ENCODE measurements around the gene GOLGA8N. TPM values are rescaled to one million over a fixed set of nuclear protein-coding genes. Genes with fewer than 3 reads are reported as not detected.

Gene GOLGA8N
- total and polyA plus RNA-seq, 7 donors: 1.1 to 3.0 (median 2.3) TPM

GRCh38 chr15:32637704-32638103, 44.4 kb downstream of the GOLGA8N start:
- Histone ChIP-seq H3K4me3 (no peak overlapping the region), H3K27ac (no peak overlapping the region), H3K9me3 (no peaks in the 10 kb centered on the region), H3K36me3 (ENCODE audit: insufficient read depth in 1 of 2, low read depth in 1 of 2) (no peaks in the 10 kb centered on the region), H3K4me1 (no peaks in the 10 kb centered on the region), H3K27me3 (ENCODE audit: insufficient read depth in 3 of 3, low read length in 2 of 3) (peaks cover 0 to 15% (median 0%) of the 10 kb centered on the region in 3 donors)
- ATAC-seq: no peak
- 89 to 100% (median 98%) methylated on average over 1 of the region's 1 CpG for WGBS, 3 donors
- TF ChIP-seq CTCF (IDR thresholded peaks at IDR 0.05): no peak
- no peak for DNase-seq
- intact Hi-C loops (cut with DNase I): no loop called here

DNA sequence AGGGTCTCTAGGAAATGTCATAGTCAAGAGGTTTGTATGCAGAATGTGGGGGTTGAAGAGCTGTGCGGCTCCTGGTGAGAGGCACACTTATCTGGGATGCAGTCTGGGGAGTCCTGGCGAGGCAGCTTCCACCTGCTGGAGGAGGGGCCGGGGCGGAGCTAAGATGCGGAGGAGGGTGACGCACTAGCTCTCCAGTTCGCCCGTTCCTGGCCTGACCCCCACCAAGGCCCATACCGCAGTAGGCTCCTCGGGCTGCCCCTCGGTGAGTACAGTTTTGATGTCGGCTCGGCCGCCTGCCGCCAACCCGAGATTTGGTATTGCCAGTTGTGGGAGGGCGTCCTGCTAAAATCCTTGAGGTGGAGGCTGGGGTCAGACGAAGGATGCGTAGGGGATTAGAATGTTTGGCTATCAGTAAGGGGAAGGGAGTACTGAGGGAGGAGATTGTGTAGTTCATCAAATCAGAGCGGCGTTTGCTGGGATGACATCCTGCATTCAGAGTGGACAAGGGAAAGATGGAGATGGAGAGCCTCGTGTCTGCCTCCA, 48.3 kb downstream of the GOLGA8N start, which contains the start of gene SCG5:
SCG5 (plus strand) TSS at position 194 of the 543 bp plus-strand sequence. CDS start 1,883 bp downstream, outside the sequence.
- 12 to 21% (median 19%) methylated on average over 22 of the region's 22 CpGs for WGBS, 3 donors
- no peak for TF ChIP-seq CTCF (IDR thresholded peaks at IDR 0.05)
- Histone ChIP-seq H3K4me3 (no peak within 1 kb of the TSS), H3K27ac (no peak within 1 kb of the TSS), H3K9me3 (no peaks in the 10 kb centered on the region), H3K36me3 (ENCODE audit: insufficient read depth in 1 of 2, low read depth in 1 of 2) (no peaks in the 10 kb centered on the region), H3K27me3 (ENCODE audit: insufficient read depth in 3 of 3, low read length in 2 of 3) (peaks cover 0 to 22% (median 0%) of the 10 kb centered on the region in 3 donors), H3K4me1 (no peaks in the 10 kb centered on the region)
- DNase-seq: no peak
- ATAC-seq: no peak
- intact Hi-C loops (cut with DNase I): no loop called here

DNA sequence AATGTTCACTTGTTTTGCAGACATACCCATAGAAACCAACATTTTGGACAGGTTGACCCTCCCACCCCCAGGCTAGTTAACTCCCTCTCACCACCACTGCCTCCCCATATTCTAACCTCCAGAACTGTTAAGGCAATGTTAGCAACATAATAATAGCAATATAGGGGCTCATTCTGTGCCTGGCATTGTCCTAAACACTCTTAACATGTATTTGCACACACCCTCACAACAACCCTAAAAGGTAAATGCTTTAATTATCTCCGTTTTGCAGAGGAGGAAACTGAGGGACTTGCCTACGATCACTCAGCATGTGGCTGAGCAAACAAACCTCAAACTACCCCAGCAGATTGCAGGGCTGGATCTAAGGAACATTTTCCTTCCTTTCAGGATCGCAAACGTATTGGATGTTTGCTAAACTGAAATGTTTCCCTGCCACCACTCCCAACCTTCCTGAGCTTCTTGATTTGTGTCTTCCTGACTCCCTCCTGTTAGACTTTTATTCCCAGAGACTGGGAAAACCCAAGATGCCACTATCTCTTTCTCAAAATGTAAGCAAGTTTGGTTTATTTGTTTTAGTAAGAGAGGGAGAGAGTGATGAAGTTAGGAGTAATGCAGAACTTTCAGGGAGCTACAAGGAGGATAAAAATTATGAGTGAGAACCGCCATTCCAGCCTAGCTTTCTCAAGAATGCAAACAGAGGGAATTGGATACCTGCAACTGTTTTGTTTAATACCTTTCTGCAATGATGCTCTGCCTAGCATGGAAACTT, 49.6 kb downstream of the GOLGA8N start:
- Histone ChIP-seq H3K27me3 (ENCODE audit: insufficient read depth in 3 of 3, low read length in 2 of 3) (peaks cover 0 to 22% (median 0%) of the 10 kb centered on the region in 3 donors), H3K36me3 (ENCODE audit: insufficient read depth in 1 of 2, low read depth in 1 of 2) (no peaks in the 10 kb centered on the region), H3K27ac (no peak overlapping the region), H3K4me3 (no peak overlapping the region), H3K4me1 (no peaks in the 10 kb centered on the region), H3K9me3 (no peaks in the 10 kb centered on the region)
- WGBS, 3 donors: 66 to 67% (median 66%) methylated on average over 5 of the region's 5 CpGs
- no peak for TF ChIP-seq CTCF (IDR thresholded peaks at IDR 0.05)
- DNase-seq (no peak), ATAC-seq (no peak)
- intact Hi-C loops (cut with DNase I): no loop called here

DNA sequence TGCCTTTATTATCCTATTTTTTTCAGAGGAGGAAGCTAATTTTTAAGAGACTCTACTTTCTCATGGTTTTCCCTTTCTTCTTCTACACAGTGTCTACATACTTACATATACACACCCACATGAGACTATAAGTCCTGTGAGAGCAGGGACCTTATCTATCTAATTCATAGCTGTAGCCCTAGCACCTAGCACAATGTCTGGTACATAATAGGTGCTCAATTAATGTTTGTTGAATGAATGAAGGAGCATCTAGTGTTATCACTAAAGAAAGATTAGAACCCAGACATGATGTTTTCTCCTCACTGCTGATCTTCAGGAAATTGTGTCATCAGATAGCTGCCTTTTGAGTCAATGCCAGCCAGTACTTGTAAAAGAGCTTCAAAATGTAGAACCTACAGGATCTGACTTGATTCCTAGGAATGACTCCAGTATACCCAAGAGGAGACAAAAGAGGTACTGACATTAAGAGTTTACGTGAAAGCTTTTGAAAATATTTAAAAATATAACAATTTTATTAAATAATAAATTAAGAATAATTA, 50.7 kb downstream of the GOLGA8N start:
- TF ChIP-seq CTCF (IDR thresholded peaks at IDR 0.05): no peak
- no peaks in the 10 kb centered on the region for H3K9me3 ChIP-seq
- H3K27ac ChIP-seq: no peak overlapping the region
- ATAC-seq (no peak), DNase-seq (no peak)
- H3K4me1 ChIP-seq: no peaks in the 10 kb centered on the region
- peaks cover 0 to 22% (median 0%) of the 10 kb centered on the region in 3 donors for H3K27me3 ChIP-seq (ENCODE audit: insufficient read depth in 3 of 3, low read length in 2 of 3)
- no peaks in the 10 kb centered on the region for H3K36me3 ChIP-seq (ENCODE audit: insufficient read depth in 1 of 2, low read depth in 1 of 2)
- intact Hi-C loops (cut with DNase I): no loop called here
- 92 to 99% (median 95%) methylated on average over 1 of the region's 1 CpG for WGBS, 3 donors
- no peak overlapping the region for H3K4me3 ChIP-seq

Data from psoas muscle (tissue), 8 donors.